HFFc6 (cell line): ENCODE measurements around the gene AGPAT3. TPM values are rescaled to one million over a fixed set of nuclear protein-coding genes. Genes with fewer than 3 reads are reported as not detected.

Experiments used
- DNase-seq: peaks from one replicate; pipeline ENCODE4 v3.0.0-alpha.2; 2018
- H3K27ac Mint-ChIP-seq: 2 replicates; pipeline ENCODE4 v1.8.0; 2020; ENCODE audit warnings: mild to moderate bottlenecking, mixed read lengths
- H3K27me3 Mint-ChIP-seq: 2 replicates; pipeline ENCODE4 v1.8.0; 2021; ENCODE audit warnings: mild to moderate bottlenecking, moderate library complexity, mixed read lengths; ENCODE audit not compliant: insufficient read depth
- H3K36me3 Mint-ChIP-seq: 2 replicates; pipeline ENCODE4 v1.8.0; 2021; ENCODE audit warnings: low read depth, mixed read lengths
- H3K4me1 Mint-ChIP-seq: 2 replicates; pipeline ENCODE4 v1.8.0; 2020; ENCODE audit warnings: low read depth, mixed read lengths
- H3K4me3 Mint-ChIP-seq: 2 replicates; pipeline ENCODE4 v1.8.0; 2020; ENCODE audit warnings: mild to moderate bottlenecking, moderate library complexity, mixed read lengths
- H3K9me3 Mint-ChIP-seq: 2 replicates; pipeline ENCODE4 v1.8.0; 2020; ENCODE audit warnings: mild to moderate bottlenecking, mixed read lengths
- CTCF ChIP-seq: fragments of 200-600 bp; sonication (generic); IDR thresholded peaks from 2 replicates; pipeline ENCODE4 v1.5.0; 2021; ENCODE audit warnings: antibody characterized with exemption, mild to moderate bottlenecking
- total RNA-seq, 6 experiments: library from RNA; stranded (reverse); fragmentation: NEBNext Ultra II Directional; extraction: Animal tissue kit (Norgen Biotek cat#: 25700); gene quantifications; 2 replicates in 1 of 6; 3 replicates in 5 of 6; pipeline ENCODE4 v1.2.3, GENCODE V29; 2021

The AGPAT3 gene
- total RNA-seq, 6 experiments from 2014 or later: 94.6 to 114 (median 97.8) TPM

GRCh38 chr21:43847301-43847700, 17.7 kb upstream of the AGPAT3 start:
- Mint-ChIP-seq H3K4me3 (no peak overlapping the region), H3K4me1 (no peaks in the 10 kb centered on the region), H3K9me3 (no peaks in the 10 kb centered on the region), H3K36me3 (no peaks in the 10 kb centered on the region), H3K27me3 (peaks cover 21% of the 10 kb centered on the region), H3K27ac (no peak overlapping the region)
- no peak for DNase-seq
- no peak for TF ChIP-seq CTCF

- no peaks in the 10 kb centered on the region for H3K4me1 Mint-ChIP-seq
- H3K4me3 Mint-ChIP-seq: no peak overlapping the region
- TF ChIP-seq CTCF: no peak
- no peak for DNase-seq
- peaks cover 29% of the 10 kb centered on the region for H3K27me3 Mint-ChIP-seq
- H3K36me3 Mint-ChIP-seq: no peaks in the 10 kb centered on the region
- no peak overlapping the region for H3K27ac Mint-ChIP-seq
- no peaks in the 10 kb centered on the region for H3K9me3 Mint-ChIP-seq
These were observed 16.3 kb upstream of the AGPAT3 start for GRCh38 chr21:43848771-43849170.

- no peaks in the 10 kb centered on the region for H3K36me3 Mint-ChIP-seq
- no peak for DNase-seq
- no peak for TF ChIP-seq CTCF
- no peaks in the 10 kb centered on the region for H3K4me1 Mint-ChIP-seq
- H3K9me3 Mint-ChIP-seq: no peaks in the 10 kb centered on the region
- no peak overlapping the region for H3K27ac Mint-ChIP-seq
- no peak overlapping the region for H3K4me3 Mint-ChIP-seq
- H3K27me3 Mint-ChIP-seq: peaks cover 31% of the 10 kb centered on the region
These were observed 15.3 kb upstream of the AGPAT3 start for GRCh38 chr21:43849532-43850299.

- no peak for TF ChIP-seq CTCF
- H3K9me3 Mint-ChIP-seq: no peaks in the 10 kb centered on the region
These were observed 14.2 kb upstream of the AGPAT3 start for GRCh38 chr21:43850728-43851295.

GRCh38 chr21:43851593-43851992, 13.4 kb upstream of the AGPAT3 start:
- no peaks in the 10 kb centered on the region for H3K36me3 Mint-ChIP-seq
- H3K4me3 Mint-ChIP-seq: no peak overlapping the region
- DNase-seq: no peak
- peaks cover 36% of the 10 kb centered on the region for H3K27me3 Mint-ChIP-seq
- no peaks in the 10 kb centered on the region for H3K9me3 Mint-ChIP-seq
- no peak for TF ChIP-seq CTCF
- no peaks in the 10 kb centered on the region for H3K4me1 Mint-ChIP-seq
- no peak overlapping the region for H3K27ac Mint-ChIP-seq

More at GRCh38 chr21:43850728-43851295, 14.2 kb upstream of the AGPAT3 start:
- DNase-seq: no peak
- Mint-ChIP-seq H3K36me3 (no peaks in the 10 kb centered on the region), H3K27me3 (peaks cover 34% of the 10 kb centered on the region), H3K4me1 (no peaks in the 10 kb centered on the region), H3K4me3 (no peak overlapping the region), H3K27ac (no peak overlapping the region)
